A549 treated with ZK216348 at 1 μM for 4 hours (cell line): ENCODE results near the gene AMY1B. TPM values are rescaled to one million over a fixed set of nuclear protein-coding genes. Genes with fewer than 3 reads are reported as not detected.

Source experiments
- total RNA-seq: library from RNA; stranded (reverse); fragments of 200-300 nt; extraction: Qiagen RNA extraction; gene quantifications from 5 replicates; pipeline ENCODE4 v1.2.3, GENCODE V29; 2022; ENCODE audit warnings: low read depth

Gene AMY1B
- not detected in 5 replicates for total RNA-seq

GRCh38 chr1:103696110-103696509 lies at the start of gene AMY1B:
TSS of gene AMY1B (minus strand) at chr1:103696210. CDS start at chr1:103695639, 571 bp downstream.

GRCh38 chr1:103655460-103655859 lies 40.5 kb downstream of the AMY1B start, which contains the start of gene AMY1A:
TSS of gene AMY1A (plus strand) at chr1:103655760. CDS start at chr1:103656331, 571 bp downstream.

Other genes with a start within 250 kb of the AMY1B start
- 5.6 to 7.5 TPM (median 6.3 TPM) in 5 replicates for gene RNPC3, start 170.5 kb downstream of the AMY1B start, total RNA-seq
- 0.32 to 0.63 TPM (median 0.35 TPM) in 5 replicates for gene AMY2B, start 124.6 kb downstream of the AMY1B start, total RNA-seq
- gene AMY2A, start 78.8 kb downstream of the AMY1B start, total RNA-seq, result not detected in 5 replicates
- gene AMY1A, start 40.5 kb downstream of the AMY1B start, total RNA-seq, result not detected in 5 replicates
- not detected in 5 replicates for gene AMY1C, start 53.7 kb upstream of the AMY1B start, total RNA-seq